Neural cell (in vitro differentiated cells): ENCODE data around the gene DDX41. TPM values are rescaled to one million over a fixed set of nuclear protein-coding genes. Genes with fewer than 3 reads are reported as not detected.
A peak's percentile ranks its signal among the peaks of the same experiment; 100 is the strongest.

Experiments
- H2AFZ ChIP-seq: fragments of 200-600, 300-800 bp; sonication (generic), shearing (Covaris generic); 2 replicates; pipeline ENCODE4 v1.6.0; 2014; ENCODE audit warnings: low read depth, mild to moderate bottlenecking, antibody characterized with exemption, low read length, moderate library complexity
- H3F3A ChIP-seq: fragments of 200-600 bp; shearing (Covaris generic); 2 replicates; pipeline ENCODE4 v1.6.1; 2016; ENCODE audit warnings: mild to moderate bottlenecking, moderate library complexity, mixed read lengths, antibody characterized with exemption, low read length; ENCODE audit not compliant: insufficient read depth, poor library complexity, severe bottlenecking
- H3K27ac ChIP-seq: fragments of 200-600, 300-800 bp; sonication (generic), shearing (Covaris generic); 2 replicates; pipeline ENCODE4 v1.5.1; 2014; ENCODE audit warnings: mild to moderate bottlenecking, low read length, moderate library complexity
- H3K27me3 ChIP-seq: fragments of 300-800, 200-600 bp; sonication (generic), shearing (Covaris generic); 2 replicates; pipeline ENCODE4 v1.6.0; 2014; ENCODE audit warnings: mild to moderate bottlenecking, low read depth, low read length, moderate library complexity; ENCODE audit not compliant: insufficient read depth
- H3K36me3 ChIP-seq: fragments of 300-800, 200-600 bp; sonication (generic), shearing (Covaris generic); 2 replicates; pipeline ENCODE4 v1.5.1; 2014; ENCODE audit warnings: mild to moderate bottlenecking, antibody characterized with exemption, low read length, moderate library complexity; ENCODE audit not compliant: insufficient read depth
- H3K4me2 ChIP-seq: fragments of 300-800, 200-600 bp; sonication (generic), shearing (Covaris generic); 2 replicates; pipeline ENCODE4 v1.6.0; 2014; ENCODE audit warnings: mild to moderate bottlenecking, low read length
- H3K4me3 ChIP-seq: fragments of 300-800, 200-600 bp; sonication (generic), shearing (Covaris generic); 2 replicates; pipeline ENCODE4 v1.5.1; 2014; ENCODE audit warnings: mild to moderate bottlenecking, low read length, moderate library complexity
- H3K79me2 ChIP-seq: fragments of 200-600 bp; shearing (Covaris generic); replicated peaks from 2 replicates; pipeline ENCODE4 v1.6.0; 2014; ENCODE audit warnings: mild to moderate bottlenecking, low read length, moderate library complexity; ENCODE audit not compliant: insufficient read depth
- H3K9ac ChIP-seq: fragments of 300-800, 200-600 bp; sonication (generic), shearing (Covaris generic); 2 replicates; pipeline ENCODE4 v1.6.1; 2016; ENCODE audit warnings: mild to moderate bottlenecking, low read length, mixed read lengths
- H3K9me2 ChIP-seq: fragments of 200-600 bp; shearing (Covaris generic); 2 replicates; pipeline ENCODE4 v1.6.1; 2016; ENCODE audit warnings: mild to moderate bottlenecking, low read length, mixed read lengths; ENCODE audit not compliant: insufficient read depth
- H3K9me3 ChIP-seq: fragments of 200-600, 300-800 bp; sonication (generic), shearing (Covaris generic); 2 replicates; pipeline ENCODE4 v1.6.1; 2016; ENCODE audit warnings: mild to moderate bottlenecking, mixed run types, low read length, moderate library complexity, mixed read lengths
- H4K20me1 ChIP-seq: fragments of 200-600 bp; shearing (Covaris generic); 2 replicates; pipeline ENCODE4 v1.6.1; 2016; ENCODE audit warnings: mild to moderate bottlenecking, mixed run types; ENCODE audit not compliant: insufficient read depth
- EP300 ChIP-seq: fragments of 450-650 bp; conservative IDR thresholded peaks from 2 replicates; pipeline ENCODE4 v1.6.1; 2014; ENCODE audit warnings: antibody characterized with exemption, mild to moderate bottlenecking, moderate library complexity; ENCODE audit not compliant: poor library complexity, severe bottlenecking
- EZH2 ChIP-seq: fragments of 200-600, 300-800 bp; shearing (Covaris generic), sonication (generic); IDR thresholded peaks from 2 replicates; pipeline ENCODE4 v1.6.1; 2014; ENCODE audit warnings: antibody characterized with exemption, low read length, borderline replicate concordance, mild to moderate bottlenecking; ENCODE audit not compliant: insufficient read depth, poor library complexity, severe bottlenecking
- MXI1 ChIP-seq: fragments of 450-650 bp; conservative IDR thresholded peaks from 2 replicates; pipeline ENCODE4 v1.6.1; 2014; ENCODE audit warnings: antibody characterized with exemption, mild to moderate bottlenecking; ENCODE audit not compliant: poor library complexity, severe bottlenecking
- POLR2AphosphoS5 ChIP-seq: IDR thresholded peaks from 2 replicates; pipeline ENCODE4 v1.6.1; 2012
- RAD21 ChIP-seq: fragments of 450-650 bp; conservative IDR thresholded peaks from 2 replicates; pipeline ENCODE4 v1.6.1; 2014; ENCODE audit warnings: antibody characterized with exemption, mild to moderate bottlenecking, moderate library complexity
- REST ChIP-seq: IDR thresholded peaks from 2 replicates; pipeline ENCODE4 v1.6.1; 2012; ENCODE audit warnings: borderline replicate concordance
- SMC3 ChIP-seq: fragments of 450-650 bp; conservative IDR thresholded peaks from 2 replicates; pipeline ENCODE4 v1.6.1; 2014; ENCODE audit warnings: antibody characterized with exemption, mild to moderate bottlenecking, moderate library complexity; ENCODE audit not compliant: poor library complexity
- TAF1 ChIP-seq: IDR thresholded peaks from 2 replicates; pipeline ENCODE4 v1.6.1; 2012; ENCODE audit warnings: low read depth
- polyA plus RNA-seq: library from polyadenylated mRNA; depleted of rRNA; stranded (reverse); fragments of >200 nt; gene quantifications from 2 replicates; pipeline ENCODE4 v1.2.3, GENCODE V29; 2014
- TF ChIP-seq, protein P1 (sequence below): fragments of 450-650 bp; IDR thresholded peaks from 2 replicates; pipeline ENCODE4 v1.5.1; 2014; ENCODE audit warnings: antibody characterized with exemption, mild to moderate bottlenecking, moderate library complexity; ENCODE audit not compliant: poor library complexity, severe bottlenecking

The DDX41 gene
- polyA plus RNA-seq, 1 donor from 2014 or later, result 113 TPM

DNA sequence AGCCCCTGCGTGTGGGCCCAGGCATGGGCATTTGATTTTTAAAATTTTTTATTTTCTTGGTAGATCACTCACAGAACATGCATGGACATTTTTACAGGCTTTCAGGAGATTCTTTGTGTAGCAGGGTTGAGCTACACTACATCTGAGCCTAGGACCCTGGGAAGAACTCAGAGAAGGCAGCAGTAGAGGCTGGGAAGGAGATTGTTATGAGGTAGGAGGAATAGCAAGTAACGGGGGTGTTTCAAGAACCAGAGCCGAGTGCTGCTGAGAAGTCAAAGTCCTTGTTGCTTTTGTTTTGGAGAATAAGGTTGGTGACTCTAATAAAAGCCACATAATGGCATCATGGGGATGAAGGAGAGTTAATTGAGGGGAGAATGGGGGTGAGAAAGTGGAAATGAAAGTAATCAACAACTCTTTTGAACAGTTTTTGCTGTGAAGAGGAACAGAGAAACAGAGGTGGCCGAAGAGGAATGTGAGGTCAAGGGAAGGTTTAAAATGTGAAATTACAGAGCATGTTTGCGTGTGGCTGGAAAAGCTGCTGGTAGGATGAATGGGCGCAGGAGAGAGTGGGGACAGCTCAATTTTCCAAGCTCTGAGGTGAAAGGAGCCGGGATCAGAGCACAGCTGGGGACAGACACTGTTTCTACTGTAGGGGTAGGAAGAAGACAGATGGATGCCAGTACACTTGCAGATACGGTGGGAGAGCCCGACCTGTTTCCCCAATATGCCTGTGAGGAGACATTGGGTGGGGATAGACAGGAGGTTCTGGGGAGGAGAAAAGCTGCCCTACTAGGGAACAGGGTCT, 14.7 kb downstream of the DDX41 start:
- H3K4me2 ChIP-seq, result no peak overlapping the region

GRCh38 chr5:177500685-177501522, 15.9 kb downstream of the DDX41 start:
- Histone ChIP-seq H3K4me2 (no peak overlapping the region), H3F3A (no peaks in the 10 kb centered on the region), H4K20me1 (no peaks in the 10 kb centered on the region), H3K9me2 (no peaks in the 10 kb centered on the region), H3K9me3 (no peaks in the 10 kb centered on the region), H3K79me2 (peaks cover 11% of the 10 kb centered on the region), H2AFZ (no peak overlapping the region), H3K4me3 (no peak overlapping the region), H3K27me3 (peaks cover 6% of the 10 kb centered on the region), H3K36me3 (no peaks in the 10 kb centered on the region), H3K9ac (peak overlapping the region; percentile 51), H3K27ac (peak overlapping the region; percentile 50)
- TF ChIP-seq EZH2 (no peak), MXI1 (peak; percentile 23), SMC3 (peak; percentile 96), TAF1 (no peak), POLR2AphosphoS5 (peak; percentile 31), REST (no peak), RAD21 (peak; percentile 91), EP300 (peak; percentile 30)
- TF ChIP-seq, protein P1, sequence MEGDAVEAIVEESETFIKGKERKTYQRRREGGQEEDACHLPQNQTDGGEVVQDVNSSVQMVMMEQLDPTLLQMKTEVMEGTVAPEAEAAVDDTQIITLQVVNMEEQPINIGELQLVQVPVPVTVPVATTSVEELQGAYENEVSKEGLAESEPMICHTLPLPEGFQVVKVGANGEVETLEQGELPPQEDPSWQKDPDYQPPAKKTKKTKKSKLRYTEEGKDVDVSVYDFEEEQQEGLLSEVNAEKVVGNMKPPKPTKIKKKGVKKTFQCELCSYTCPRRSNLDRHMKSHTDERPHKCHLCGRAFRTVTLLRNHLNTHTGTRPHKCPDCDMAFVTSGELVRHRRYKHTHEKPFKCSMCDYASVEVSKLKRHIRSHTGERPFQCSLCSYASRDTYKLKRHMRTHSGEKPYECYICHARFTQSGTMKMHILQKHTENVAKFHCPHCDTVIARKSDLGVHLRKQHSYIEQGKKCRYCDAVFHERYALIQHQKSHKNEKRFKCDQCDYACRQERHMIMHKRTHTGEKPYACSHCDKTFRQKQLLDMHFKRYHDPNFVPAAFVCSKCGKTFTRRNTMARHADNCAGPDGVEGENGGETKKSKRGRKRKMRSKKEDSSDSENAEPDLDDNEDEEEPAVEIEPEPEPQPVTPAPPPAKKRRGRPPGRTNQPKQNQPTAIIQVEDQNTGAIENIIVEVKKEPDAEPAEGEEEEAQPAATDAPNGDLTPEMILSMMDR, result peak; percentile 97

More for the DNA sequence above, 14.7 kb downstream of the DDX41 start:
- no peaks in the 10 kb centered on the region for H3K36me3 ChIP-seq
- no peak overlapping the region for H2AFZ ChIP-seq
- peak overlapping the region; percentile 40 for H3K9ac ChIP-seq
- H3K27me3 ChIP-seq, result peaks cover 6% of the 10 kb centered on the region
- TF ChIP-seq EP300 (no peak), TAF1 (no peak), POLR2AphosphoS5 (no peak), MXI1 (no peak)
- TF ChIP-seq, protein P1, result no peak
- H3K4me3 ChIP-seq, result no peak overlapping the region
- no peaks in the 10 kb centered on the region for H3K9me2 ChIP-seq
- no peaks in the 10 kb centered on the region for H3K9me3 ChIP-seq
- peaks cover 2% of the 10 kb centered on the region for H3K79me2 ChIP-seq
- no peaks in the 10 kb centered on the region for H3F3A ChIP-seq
- no peaks in the 10 kb centered on the region for H4K20me1 ChIP-seq
- no peak overlapping the region for H3K27ac ChIP-seq
